UCSD-AML1 (cell line): ENCODE measurements around the gene TXNRD3.

Source experiments
- DNase-seq: peaks from one replicate; lab custom pipeline; 2025; ENCODE audit not compliant: unreplicated experiment; lab: John Stamatoyannopoulos, UW

Gene TXNRD3

DNA sequence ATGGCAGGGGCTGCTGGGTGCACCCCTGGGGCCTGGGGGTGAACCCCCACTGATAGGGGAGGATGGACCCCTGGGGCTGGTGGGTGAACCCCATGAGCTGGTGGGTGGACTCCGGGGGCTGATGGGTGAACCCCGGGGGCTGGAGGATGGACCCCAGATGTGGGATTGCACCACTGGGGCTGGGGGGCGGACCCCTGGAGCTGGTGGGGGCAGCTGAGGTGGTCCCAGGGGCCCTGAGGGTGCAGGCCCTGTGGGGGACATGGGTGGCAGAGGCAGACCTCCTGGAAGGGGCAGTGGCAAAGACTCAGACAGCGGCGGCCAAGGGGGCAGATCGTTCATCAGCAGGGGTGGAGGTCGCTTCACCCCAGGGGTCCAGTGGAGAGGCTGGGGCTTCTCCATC, 17.4 kb upstream of the TXNRD3 start:
- no peak for DNase-seq

DNA sequence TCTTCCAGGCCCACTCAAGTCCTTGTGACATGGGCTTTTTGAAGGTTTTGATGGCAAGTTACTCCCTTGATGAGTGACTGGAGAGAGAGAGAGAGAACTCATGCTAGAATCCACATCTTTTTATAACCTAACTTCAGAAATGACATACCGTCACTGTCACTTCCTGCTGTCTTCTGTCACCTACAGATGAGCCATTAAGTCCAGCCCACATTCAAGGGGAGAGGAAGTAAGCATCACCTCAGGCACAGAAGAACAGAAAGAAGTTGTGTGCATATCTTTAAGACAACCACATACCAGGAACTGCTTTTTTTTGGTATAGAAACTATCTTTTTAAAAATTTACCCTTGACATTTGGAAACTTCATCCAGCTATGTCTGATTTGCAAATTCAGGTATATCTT, 16.6 kb upstream of the TXNRD3 start:
- DNase-seq, result no peak

- DNase-seq, result no peak
Observed at GRCh38 chr3:126668450-126669401, 13.8 kb upstream of the TXNRD3 start.

DNA sequence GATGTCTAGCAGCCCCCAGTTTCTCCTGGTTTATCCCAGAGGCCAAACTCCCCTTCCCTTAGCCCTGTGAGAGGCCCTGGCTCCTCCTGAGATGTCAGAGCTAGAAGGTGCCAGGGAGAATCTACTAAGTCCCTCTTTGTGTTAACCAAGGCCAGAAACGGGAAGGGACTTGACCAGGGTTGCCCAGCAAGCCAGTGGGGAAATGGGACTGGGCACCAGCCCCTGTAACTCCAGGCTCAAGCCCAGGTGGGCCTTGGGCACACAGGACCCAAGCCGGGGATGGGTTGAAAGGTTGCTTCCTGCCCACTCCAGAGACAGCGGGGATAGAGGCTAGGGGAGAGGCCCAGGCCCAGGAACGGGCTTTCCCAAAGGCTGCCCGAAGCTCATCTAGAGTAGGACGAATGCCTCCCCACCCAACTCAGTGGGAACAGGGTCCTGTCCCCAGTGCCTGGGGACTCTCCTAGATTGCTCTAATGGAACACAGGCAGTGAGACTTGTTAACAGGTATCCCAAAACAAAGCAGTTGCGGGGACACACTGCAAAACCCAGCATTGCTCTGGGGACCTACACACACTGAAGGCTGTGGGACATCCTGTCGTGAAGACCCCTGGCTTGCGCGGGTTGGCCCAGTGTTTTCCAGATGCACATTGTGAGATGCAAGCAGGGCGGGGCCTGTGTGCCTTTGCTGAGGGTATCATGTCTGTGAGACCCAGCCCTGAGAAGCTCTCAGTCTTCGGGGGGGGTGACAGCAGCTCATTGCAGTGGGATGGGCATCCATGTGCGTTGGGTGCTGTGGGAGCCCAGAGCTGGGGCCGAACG, 12.9 kb upstream of the TXNRD3 start:
- no peak for DNase-seq

- DNase-seq, result no peak
Observed at GRCh38 chr3:126666658-126667528, 12.0 kb upstream of the TXNRD3 start.

- no peak for DNase-seq
Observed at GRCh38 chr3:126665959-126666657, 11.2 kb upstream of the TXNRD3 start.

- DNase-seq, result no peak
Observed at GRCh38 chr3:126665221-126665936, 10.5 kb upstream of the TXNRD3 start.

DNA sequence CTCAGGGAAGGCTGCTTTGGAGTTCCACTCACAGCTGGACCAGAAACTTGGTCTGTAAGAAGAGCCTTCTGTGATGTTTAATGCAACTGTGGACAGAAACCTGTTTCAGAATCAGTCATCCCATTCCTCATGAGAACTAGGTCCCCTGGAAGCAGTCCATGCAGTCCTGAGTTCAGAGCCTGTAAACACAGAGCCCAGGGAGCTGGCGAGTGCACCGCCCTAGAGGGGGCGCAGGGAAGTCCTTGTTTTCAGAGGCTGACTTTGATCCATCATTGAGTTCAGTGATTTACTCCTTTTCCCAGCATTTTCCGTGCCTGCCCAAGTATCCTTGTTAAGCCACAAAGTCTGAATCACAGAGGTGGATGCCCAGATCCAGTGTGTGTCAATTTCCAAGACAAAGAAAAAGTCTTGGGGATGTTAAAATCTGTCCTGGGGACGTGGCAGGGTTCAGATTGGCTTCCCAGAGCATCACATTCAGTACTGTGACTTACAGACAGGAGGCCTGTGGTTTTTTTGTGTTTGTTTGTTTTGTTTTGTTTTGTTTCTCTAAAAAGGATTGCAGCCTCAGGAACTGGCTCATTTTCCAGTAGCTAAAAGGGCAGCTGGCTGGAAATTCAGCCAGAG, 9.8 kb upstream of the TXNRD3 start:
- DNase-seq, result no peak

DNA sequence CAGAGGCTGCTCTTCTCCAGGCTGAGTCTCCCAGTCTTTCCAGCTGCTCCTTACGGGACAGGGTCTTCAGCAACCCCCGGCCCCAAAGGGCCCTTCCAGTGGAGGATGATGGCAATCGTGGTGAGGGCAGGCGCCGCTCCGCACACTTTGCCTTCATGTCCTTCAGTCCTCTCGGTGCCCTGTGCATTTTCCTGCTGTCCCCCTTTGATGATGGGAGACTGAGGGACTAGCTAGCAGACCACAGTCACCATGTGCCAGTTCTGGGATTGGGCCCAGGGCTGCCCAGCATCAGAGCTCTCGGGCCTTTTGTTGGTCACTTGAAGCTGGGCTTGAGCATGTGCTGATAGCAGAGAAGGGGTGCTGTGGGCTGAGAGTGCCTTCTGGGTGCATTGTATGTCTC, 8.8 kb upstream of the TXNRD3 start:
- DNase-seq, result no peak

DNA sequence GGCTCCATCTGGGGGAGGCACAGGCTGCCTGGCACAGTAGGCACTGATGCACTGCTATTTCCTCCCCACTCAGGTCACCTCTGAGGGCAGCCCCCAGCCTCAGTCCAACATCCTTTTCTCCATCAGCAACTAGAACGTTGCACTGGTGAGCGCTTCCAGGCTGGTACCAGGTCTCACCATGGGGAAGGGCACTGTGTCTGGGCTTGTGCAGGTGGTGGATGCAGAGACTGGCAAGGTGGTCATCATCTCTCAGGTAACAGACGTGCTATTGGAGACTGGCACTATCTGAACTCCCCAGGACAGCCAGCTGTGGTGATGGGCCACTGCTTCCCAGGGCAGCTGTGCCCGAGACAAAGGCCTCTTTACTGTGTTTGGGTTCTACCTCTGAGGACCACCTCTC, 8.3 kb upstream of the TXNRD3 start:
- DNase-seq, result no peak

DNA sequence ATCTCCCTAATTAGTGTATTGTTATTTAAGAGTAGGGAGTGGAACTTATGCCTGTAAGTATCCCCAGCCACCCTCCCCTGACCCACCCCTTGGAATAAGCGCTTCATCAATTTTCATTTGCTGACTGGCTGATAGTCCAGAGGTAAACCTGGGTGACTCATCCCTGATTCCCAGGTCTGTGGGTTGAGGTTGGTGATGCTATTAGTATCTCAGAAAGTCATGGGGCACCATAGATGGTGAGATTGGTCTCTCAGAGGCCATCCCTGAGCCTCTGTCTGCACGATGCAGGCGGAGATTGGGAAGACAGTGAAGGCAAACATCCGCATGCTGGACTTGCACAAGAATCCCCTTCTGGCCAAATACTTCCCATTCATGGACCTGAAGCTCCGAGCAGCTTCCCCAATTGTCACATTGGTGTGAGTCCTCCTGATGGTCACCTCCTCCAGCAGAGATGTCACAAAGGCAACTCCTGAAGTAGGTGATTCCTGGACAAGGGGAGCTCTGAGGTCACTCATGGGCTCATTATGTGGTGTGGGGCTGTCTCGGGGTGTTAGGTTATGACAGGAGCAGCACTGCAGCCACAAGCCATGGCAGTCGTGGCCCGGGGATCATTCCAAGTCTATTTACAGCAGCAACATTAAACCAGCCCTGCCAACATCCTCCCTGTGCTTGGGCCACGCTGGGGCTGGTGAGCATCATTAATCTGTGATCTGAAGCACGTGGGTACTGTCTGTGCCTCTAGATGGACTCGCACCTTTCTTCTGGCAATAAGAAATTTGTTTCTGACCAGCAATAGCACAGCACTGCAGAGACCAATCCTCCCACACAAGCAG, 6.8 kb upstream of the TXNRD3 start:
- no peak for DNase-seq

GRCh38 chr3:126659915-126660886, 5.3 kb upstream of the TXNRD3 start:
- no peak for DNase-seq

DNA sequence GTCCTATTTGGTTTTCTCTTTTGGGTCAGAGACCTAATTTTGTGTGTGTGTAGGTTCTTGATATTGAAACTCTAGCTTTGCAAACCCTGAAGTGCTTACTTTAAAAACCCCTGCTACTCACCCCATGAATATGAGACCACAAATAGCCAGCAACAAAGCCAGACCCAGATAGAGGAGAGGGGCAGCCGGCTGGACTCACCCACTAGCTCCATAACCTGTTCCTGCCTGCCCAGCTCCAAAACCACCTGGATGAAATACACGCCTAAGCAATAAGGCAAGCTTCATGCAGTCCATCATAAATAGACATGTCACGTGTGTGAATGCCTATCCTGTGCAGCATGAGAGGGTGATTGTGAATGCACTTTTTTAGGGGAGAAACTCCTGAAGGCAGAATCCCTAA, 3.7 kb upstream of the TXNRD3 start:
- no peak for DNase-seq

GRCh38 chr3:126657901-126658300, 3.0 kb upstream of the TXNRD3 start:
- DNase-seq, result no peak

GRCh38 chr3:126656371-126657134, 1.6 kb upstream of the TXNRD3 start:
- DNase-seq, result no peak

GRCh38 chr3:126655887-126656286, 963 bp upstream of the TXNRD3 start:
- no peak for DNase-seq
